H1 (cell line): ENCODE measurements around the gene COQ8B. TPM values are rescaled to one million over a fixed set of nuclear protein-coding genes. Genes with fewer than 3 reads are reported as not detected.

Source experiments
- CBX8 ChIP-seq: fragments of 300-800, 300-1000 bp; sonication (generic); IDR thresholded peaks from 2 replicates; pipeline ENCODE4 v1.7.1; 2016; ENCODE audit warnings: low read depth, low read length, borderline replicate concordance
- CHD7 ChIP-seq: fragments of 300-600 bp; sonication (generic); IDR thresholded peaks from 2 replicates; pipeline ENCODE4 v1.7.1; 2012; ENCODE audit warnings: low read length, moderate library complexity, mild to moderate bottlenecking, inconsistent platforms; ENCODE audit not compliant: insufficient replicate concordance
- JUN ChIP-seq: IDR thresholded peaks from 2 replicates; pipeline ENCODE4 v1.6.1; 2011; ENCODE audit warnings: low read depth, mild to moderate bottlenecking, improper control_type of control experiment, low read length
- RAD21 ChIP-seq, 2 experiments: IDR thresholded peaks in 1 of 2; conservative IDR thresholded peaks in 1 of 2; 2 replicates each; pipeline ENCODE4 v1.6.1; 2011; ENCODE audit warnings: low read depth in 2 of 2, low read length in 2 of 2, improper control_type of control experiment in 1 of 2, inconsistent platforms in 1 of 2, mild to moderate bottlenecking in 1 of 2, moderate library complexity in 1 of 2
- SIN3A ChIP-seq, 2 experiments: IDR thresholded peaks in 1 of 2; conservative IDR thresholded peaks in 1 of 2; 2 replicates each; pipeline ENCODE4 v1.6.1; 2011 to 2012; ENCODE audit warnings: low read length in 2 of 2, improper control_type of control experiment in 1 of 2, low read depth in 1 of 2, mild to moderate bottlenecking in 1 of 2
- polyA plus RNA-seq, 7 experiments: library from polyadenylated mRNA; depleted of rRNA in 3 of 7; stranded (reverse) in 5 of 7; unstranded in 2 of 7; fragments of >200 nt in 5 of 7; fragments of 200-250 nt in 2 of 7; gene quantifications; 1 replicate in 5 of 7; 2 replicates in 1 of 7; 4 replicates in 1 of 7; pipeline versions ENCODE4 v1.2.1 to v1.2.3, GENCODE V29; 2011 to 2013; ENCODE audit warnings: missing spikeins in 2 of 7, mixed read lengths in 2 of 7
- total RNA-seq: library from RNA; stranded (reverse); fragmentation: NEBNext Ultra II Directional; extraction: Animal tissue kit (Norgen Biotek cat#: 25700); gene quantifications from 2 replicates; pipeline ENCODE4 v1.2.1, GENCODE V29; 2021
- TF ChIP-seq, protein P1 (sequence below): IDR thresholded peaks from 2 replicates; pipeline ENCODE4 v1.6.1; 2012; ENCODE audit warnings: inconsistent platforms
- TF ChIP-seq, protein P2 (sequence below): IDR thresholded peaks from 2 replicates; pipeline ENCODE4 v1.6.1; 2012; ENCODE audit warnings: inconsistent platforms

The COQ8B gene
- total and polyA plus RNA-seq, 2 of the 8 experiments (the other 6 are each of a cell fraction or from before 2014, with no cell fraction given) = 41.7 to 46.1 TPM

DNA sequence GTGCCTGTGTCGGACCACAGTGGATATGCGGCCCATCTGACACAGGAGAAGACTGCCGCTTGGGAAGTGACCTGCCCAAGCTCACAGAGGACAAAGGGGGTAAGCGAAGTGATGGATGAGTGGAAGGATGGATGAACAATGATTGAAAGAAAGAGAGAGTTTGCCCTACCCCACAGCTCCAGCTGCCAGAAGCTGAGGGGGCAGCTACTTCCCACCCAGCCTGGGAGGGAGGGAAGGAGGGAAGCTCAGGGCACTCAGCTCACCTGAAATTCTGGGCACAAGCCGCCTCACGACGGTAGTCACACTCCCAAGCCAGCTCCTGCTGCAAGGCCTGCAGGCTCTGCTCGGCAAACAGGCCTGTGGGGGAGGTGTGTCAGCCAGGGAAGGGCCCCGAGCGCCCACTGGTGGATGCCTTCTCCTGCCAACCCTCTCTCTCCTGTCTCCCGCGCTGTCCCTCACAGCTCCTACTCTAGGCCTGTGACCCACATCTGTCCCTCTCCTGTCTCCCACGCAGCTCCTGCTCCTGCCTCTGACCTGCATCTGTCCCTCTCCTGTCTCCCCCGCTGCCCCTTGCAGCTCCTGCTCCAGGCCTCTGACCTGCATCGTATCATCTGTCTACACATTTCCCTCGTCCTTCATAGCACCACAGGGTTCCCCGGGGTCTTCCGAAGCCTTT lies 14.2 kb downstream of the COQ8B start (continued):
- TF ChIP-seq CHD7 (no peak), RAD21 (IDR thresholded peaks at IDR 0.05 in 1 of 2, conservative IDR thresholded peaks at IDR 0.05 in 1 of 2; ENCODE audit: low read depth in 2 of 2, low read length in 2 of 2) (peak; percentile 60 to 66), CBX8 (no peak), SIN3A (conservative IDR thresholded peaks at IDR 0.05 in 1 of 2, IDR thresholded peaks at IDR 0.05 in 1 of 2; ENCODE audit: low read depth in 1 of 2, low read length in 2 of 2) (0 out of 4 replicates have a peak, but pooled peaks of 1 of the 2 experiments have one; percentile 39), JUN (no peak)
- TF ChIP-seq, protein P1, sequence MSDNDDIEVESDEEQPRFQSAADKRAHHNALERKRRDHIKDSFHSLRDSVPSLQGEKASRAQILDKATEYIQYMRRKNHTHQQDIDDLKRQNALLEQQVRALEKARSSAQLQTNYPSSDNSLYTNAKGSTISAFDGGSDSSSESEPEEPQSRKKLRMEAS = 0 out of 2 replicates have a peak, but pooled peaks have one; percentile 37
- TF ChIP-seq, protein P2, sequence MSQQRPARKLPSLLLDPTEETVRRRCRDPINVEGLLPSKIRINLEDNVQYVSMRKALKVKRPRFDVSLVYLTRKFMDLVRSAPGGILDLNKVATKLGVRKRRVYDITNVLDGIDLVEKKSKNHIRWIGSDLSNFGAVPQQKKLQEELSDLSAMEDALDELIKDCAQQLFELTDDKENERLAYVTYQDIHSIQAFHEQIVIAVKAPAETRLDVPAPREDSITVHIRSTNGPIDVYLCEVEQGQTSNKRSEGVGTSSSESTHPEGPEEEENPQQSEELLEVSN = no peak
